Hepatocyte (in vitro differentiated cells): ENCODE measurements around the gene CCDC157.

Source experiments
- CTCF ChIP-seq: fragments of 200-600 bp; sonication (generic); IDR thresholded peaks from 2 replicates; pipeline ENCODE4 v1.5.1; 2016; ENCODE audit warnings: antibody characterized with exemption, mild to moderate bottlenecking; ENCODE audit not compliant: poor library complexity
- EZH2 ChIP-seq: fragments of 200-600 bp; sonication (generic); IDR thresholded peaks from 2 replicates; pipeline ENCODE4 v1.6.1; 2016; ENCODE audit warnings: antibody characterized with exemption, mild to moderate bottlenecking, borderline replicate concordance
- EZH2phosphoT487 ChIP-seq: fragments of 200-600 bp; sonication (generic); IDR thresholded peaks from one replicate; pipeline ENCODE4 v1.6.1; 2018; ENCODE audit warnings: antibody characterized with exemption, mild to moderate bottlenecking, low read depth, moderate library complexity; ENCODE audit not compliant: unreplicated experiment, severe bottlenecking

- TF ChIP-seq CTCF (no peak), EZH2phosphoT487 (no peak), EZH2 (no peak)
Measured at GRCh38 chr22:30405731-30406130, 48.9 kb downstream of the CCDC157 start.
